GM18505 (cell line): Measurements from ENCODE around the gene SMC2.
A peak's percentile ranks its signal among the peaks of the same experiment; 100 is the strongest.

Experiments used
- ATAC-seq: cut with Tn5 transposase; IDR thresholded peaks from one replicate; pipeline ENCODE4 v1.9.1; 2021; ENCODE audit not compliant: unreplicated experiment
- POLR2A ChIP-seq: IDR thresholded peaks from 4 replicates; pipeline ENCODE4 v1.6.1; 2011; ENCODE audit warnings: borderline replicate concordance; ENCODE audit not compliant: insufficient read depth, insufficient read length; ENCODE audit errors: extremely low read depth

The SMC2 gene

GRCh38 chr9:104138243-104138868, 44.2 kb downstream of the SMC2 start:
- ATAC-seq, result no peak
- TF ChIP-seq POLR2A, result no peak

DNA sequence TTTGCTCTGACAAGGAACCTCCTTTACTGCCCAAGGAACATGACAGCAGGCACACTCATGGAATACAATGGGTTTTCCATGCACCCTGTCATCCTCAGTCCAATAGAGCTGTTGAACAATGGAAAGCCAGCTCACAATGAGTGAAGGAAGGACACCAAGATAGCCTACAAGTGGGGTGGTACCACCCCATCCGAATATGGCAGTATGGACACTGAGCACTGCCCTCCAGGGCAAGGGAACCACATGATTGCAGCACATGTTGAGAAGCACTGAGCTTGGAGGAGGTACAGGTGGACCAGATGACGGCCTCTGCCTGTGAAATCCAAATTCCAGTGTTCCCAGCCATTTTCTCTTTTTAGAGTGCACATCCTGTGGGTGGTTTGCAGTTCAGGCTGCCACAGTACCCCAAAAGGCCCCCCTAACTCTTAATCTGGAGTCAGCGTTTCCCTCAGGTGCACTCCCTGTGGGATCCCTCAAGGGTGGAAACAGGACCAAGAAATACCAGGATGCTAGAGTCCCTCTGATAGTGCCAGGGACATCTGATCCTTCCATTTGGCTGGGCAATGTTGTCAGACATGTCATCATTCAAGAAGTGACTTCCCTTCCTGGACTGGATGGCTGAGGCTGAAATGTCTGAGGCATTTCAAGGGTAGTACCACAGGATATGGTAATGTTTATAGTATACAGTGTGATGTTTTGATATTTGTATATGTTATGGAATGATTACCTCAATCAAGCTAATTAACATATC, 48.9 kb downstream of the SMC2 start:
- no peak for ATAC-seq

DNA sequence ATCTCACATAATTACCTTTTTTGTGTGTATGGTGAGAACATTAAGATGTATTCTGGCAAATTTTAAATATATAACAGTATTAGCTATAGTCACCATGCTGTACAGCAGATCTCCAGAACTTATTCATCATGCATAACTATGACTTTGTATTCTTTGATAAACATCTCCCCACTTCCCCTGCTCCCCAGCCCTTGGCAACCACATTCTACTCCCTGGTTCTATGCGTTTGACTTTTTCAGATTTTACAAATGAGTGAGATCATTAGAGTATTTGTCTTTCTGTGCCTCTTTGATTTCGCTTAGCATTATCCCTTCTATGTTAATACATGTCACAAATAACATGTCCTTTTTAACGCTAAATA, 49.4 kb downstream of the SMC2 start:
- no peak for ATAC-seq
- no peak for TF ChIP-seq POLR2A

More for the DNA sequence above, 48.9 kb downstream of the SMC2 start:
- no peak for TF ChIP-seq POLR2A

GRCh38 chr9:104144336-104144735, 50.2 kb downstream of the SMC2 start:
- no peak for ATAC-seq

GRCh38 chr9:104173067-104173466, 79.0 kb downstream of the SMC2 start:
- no peak for TF ChIP-seq POLR2A
- no peak for ATAC-seq

More at GRCh38 chr9:104144336-104144735, 50.2 kb downstream of the SMC2 start:
- no peak for TF ChIP-seq POLR2A

DNA sequence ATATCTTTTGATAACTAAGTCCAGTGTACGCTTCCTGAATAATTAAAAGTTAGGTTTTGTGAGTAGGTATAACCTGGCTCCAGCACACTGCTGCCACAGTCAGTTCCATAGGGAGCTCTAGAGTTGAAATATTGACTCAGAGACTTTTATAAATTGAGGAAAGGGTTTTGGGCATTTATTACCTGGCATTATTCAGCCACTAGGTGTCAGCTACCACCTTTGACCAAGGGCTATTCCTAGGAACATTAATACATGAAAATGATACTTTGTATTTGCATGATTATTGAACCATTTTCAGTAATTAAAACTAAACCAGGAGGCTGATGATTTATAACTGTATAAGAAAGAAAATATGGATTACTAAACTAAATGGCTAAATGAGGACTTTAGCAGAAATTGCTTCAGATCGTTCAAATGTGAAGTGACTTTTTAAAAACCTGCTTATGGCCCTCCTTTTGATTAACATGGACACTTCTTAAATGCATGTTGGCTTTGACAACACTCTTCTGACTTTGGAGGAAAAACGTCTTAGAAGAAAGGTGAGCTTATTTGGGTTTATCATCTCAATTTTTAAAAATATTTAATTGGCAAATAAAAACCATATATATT, 83.0 kb downstream of the SMC2 start:
- no peak for TF ChIP-seq POLR2A
- ATAC-seq, result peak; percentile 45

DNA sequence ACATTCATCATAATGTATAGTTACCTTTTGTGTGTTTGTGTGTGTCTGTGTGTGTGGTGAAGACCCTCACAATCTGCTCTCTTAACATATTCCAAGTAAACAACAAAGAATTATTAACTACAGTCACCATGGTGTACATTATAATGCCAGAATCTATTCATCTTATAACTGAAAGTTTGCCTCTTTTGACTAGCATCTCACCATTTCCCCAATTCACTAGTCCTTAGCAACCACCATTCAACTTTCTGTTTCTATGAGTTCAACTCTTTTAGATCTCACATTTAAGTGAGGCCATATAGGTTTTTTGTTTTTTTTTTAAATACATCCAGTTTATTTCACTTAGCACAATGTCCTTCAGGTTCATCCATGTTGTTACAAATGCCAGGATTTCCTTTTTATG, 83.6 kb downstream of the SMC2 start:
- ATAC-seq, result peak; percentile 95
- no peak for TF ChIP-seq POLR2A
